ENCODE results near the gene IGIP.

IGIP gene

GRCh38 chr5:140107312-140108092, 18.2 kb upstream of the IGIP start:
- TF ChIP-seq SIN3A (IDR thresholded peaks at IDR 0.05; ENCODE audit: borderline replicate concordance, insufficient read depth, low read length) (no peak), REST (IDR thresholded peaks at IDR 0.05; ENCODE audit: insufficient read depth in 1 of 2, low read depth in 2 of 2, low read length in 2 of 2) (peak; percentile 51 to 71; a peak in 3 of 4 replicates), TAF1 (IDR thresholded peaks at IDR 0.05; ENCODE audit: borderline replicate concordance, insufficient read depth, low read length) (no peak; the same call in 1 of the 2 replicates), POLR2AphosphoS5 (IDR thresholded peaks at IDR 0.05; ENCODE audit: low read depth, low read length) (peak; percentile 92), FOXP2 (optimal IDR thresholded peaks at IDR 0.05; ENCODE audit: borderline replicate concordance, extremely low read depth, extremely low read length, insufficient read depth) (no peak)

GRCh38 chr5:140108093-140109017, 17.4 kb upstream of the IGIP start:
- no peak for TF ChIP-seq FOXP2 (optimal IDR thresholded peaks at IDR 0.05; ENCODE audit: borderline replicate concordance, extremely low read depth, extremely low read length, insufficient read depth)
- TF ChIP-seq POLR2AphosphoS5 (IDR thresholded peaks at IDR 0.05; ENCODE audit: low read depth, low read length), result no peak
- peak; percentile 5; the same call in 1 of the 2 replicates for TF ChIP-seq SIN3A (IDR thresholded peaks at IDR 0.05; ENCODE audit: borderline replicate concordance, insufficient read depth, low read length)
- no peak for TF ChIP-seq REST (IDR thresholded peaks at IDR 0.05; ENCODE audit: insufficient read depth in 1 of 2, low read depth in 2 of 2, low read length in 2 of 2)
- TF ChIP-seq TAF1 (IDR thresholded peaks at IDR 0.05; ENCODE audit: borderline replicate concordance, insufficient read depth, low read length), result no peak

GRCh38 chr5:140109018-140109758, 16.5 kb upstream of the IGIP start:
- TF ChIP-seq POLR2AphosphoS5 (IDR thresholded peaks at IDR 0.05; ENCODE audit: low read depth, low read length) (no peak), FOXP2 (optimal IDR thresholded peaks at IDR 0.05; ENCODE audit: borderline replicate concordance, extremely low read depth, extremely low read length, insufficient read depth) (no peak), REST (IDR thresholded peaks at IDR 0.05; ENCODE audit: insufficient read depth in 1 of 2, low read depth in 2 of 2, low read length in 2 of 2) (no peak), TAF1 (IDR thresholded peaks at IDR 0.05; ENCODE audit: borderline replicate concordance, insufficient read depth, low read length) (no peak), SIN3A (IDR thresholded peaks at IDR 0.05; ENCODE audit: borderline replicate concordance, insufficient read depth, low read length) (no peak)

- TF ChIP-seq REST (IDR thresholded peaks at IDR 0.05; ENCODE audit: insufficient read depth in 1 of 2, low read depth in 2 of 2, low read length in 2 of 2), result no peak
- TF ChIP-seq TAF1 (IDR thresholded peaks at IDR 0.05; ENCODE audit: borderline replicate concordance, insufficient read depth, low read length), result no peak
- TF ChIP-seq SIN3A (IDR thresholded peaks at IDR 0.05; ENCODE audit: borderline replicate concordance, insufficient read depth, low read length), result no peak
- TF ChIP-seq POLR2AphosphoS5 (IDR thresholded peaks at IDR 0.05; ENCODE audit: low read depth, low read length), result no peak
- no peak for TF ChIP-seq FOXP2 (optimal IDR thresholded peaks at IDR 0.05; ENCODE audit: borderline replicate concordance, extremely low read depth, extremely low read length, insufficient read depth)
Observed at GRCh38 chr5:140109759-140110645, 15.7 kb upstream of the IGIP start.

Measured in PFSK-1 (cell line).